ENCODE measurements around the gene TRIM38. TPM values are rescaled to one million over a fixed set of nuclear protein-coding genes. Genes with fewer than 3 reads are reported as not detected.
"Not testable (repeated sequence)": the region's sequence is repeated elsewhere in the genome, so short reads cannot be mapped to it uniquely, and the experiment has no call there.

Gene TRIM38
- total RNA-seq, 2 donors from 2014 or later: 9.7 to 13.4 TPM

GRCh38 chr6:25927756-25928216 lies 34.8 kb upstream of the TRIM38 start:
- TF ChIP-seq CTCF (IDR thresholded peaks at IDR 0.05): no peak
- Histone ChIP-seq H3K27me3 (no peaks in the 10 kb centered on the region), H3K36me3 (no peaks in the 10 kb centered on the region), H3K27ac (no peak overlapping the region), H3K4me3 (no peak overlapping the region), H3K9ac (ENCODE audit: low read depth in 2 of 2, low read length in 2 of 2) (no peak overlapping the region), H3K4me1 (no peaks in the 10 kb centered on the region), H3K9me3 (no peaks in the 10 kb centered on the region)
- no peak for DNase-seq
- intact Hi-C loops (cut with DNase I): no loop called here

- H3K4me3 ChIP-seq: no peak overlapping the region
- no peak overlapping the region for H3K27ac ChIP-seq
- H3K27me3 ChIP-seq: no peaks in the 10 kb centered on the region
- H3K9me3 ChIP-seq: no peaks in the 10 kb centered on the region
- H3K36me3 ChIP-seq: no peaks in the 10 kb centered on the region
- DNase-seq: no peak
- no peaks in the 10 kb centered on the region for H3K4me1 ChIP-seq
- no peak for TF ChIP-seq CTCF (IDR thresholded peaks at IDR 0.05)
- intact Hi-C loops (cut with DNase I): no loop called here
- H3K9ac ChIP-seq (ENCODE audit: low read depth in 2 of 2, low read length in 2 of 2): no peak overlapping the region
Measured at GRCh38 chr6:25928562-25929324, 33.9 kb upstream of the TRIM38 start.

- H3K27ac ChIP-seq; H3K9ac ChIP-seq (ENCODE audit: low read depth in 2 of 2, low read length in 2 of 2); H3K4me1 ChIP-seq; H3K4me3 ChIP-seq; H3K9me3 ChIP-seq; H3K36me3 ChIP-seq; intact Hi-C loops (cut with DNase I); DNase-seq; H3K27me3 ChIP-seq: not testable (repeated sequence)
Measured at GRCh38 chr6:25929785-25930184, 32.8 kb upstream of the TRIM38 start.

- Histone ChIP-seq H3K9ac (ENCODE audit: low read depth in 2 of 2, low read length in 2 of 2) (no peak within 1 kb of the TSS), H3K9me3 (no peaks in the 10 kb centered on the region), H3K4me3 (no peak within 1 kb of the TSS), H3K27me3 (no peaks in the 10 kb centered on the region), H3K4me1 (no peaks in the 10 kb centered on the region), H3K27ac (no peak within 1 kb of the TSS), H3K36me3 (no peaks in the 10 kb centered on the region)
- intact Hi-C loops (cut with DNase I): no loop called here
- no peak for TF ChIP-seq CTCF (IDR thresholded peaks at IDR 0.05)
- no peak for DNase-seq
Measured at GRCh38 chr6:25930532-25931410, 31.8 kb upstream of the TRIM38 start, which contains the start of gene SLC17A2. Gene SLC17A2, minus strand, starts transcription at chr6:25930691. Its CDS starts 4,895 bp downstream, at chr6:25925796.

- Histone ChIP-seq H3K4me1 (no peaks in the 10 kb centered on the region), H3K27ac (no peak overlapping the region), H3K36me3 (no peaks in the 10 kb centered on the region), H3K4me3 (no peak overlapping the region), H3K9ac (ENCODE audit: low read depth in 2 of 2, low read length in 2 of 2) (no peak overlapping the region), H3K9me3 (no peaks in the 10 kb centered on the region), H3K27me3 (no peaks in the 10 kb centered on the region)
- DNase-seq: no peak
- TF ChIP-seq CTCF (IDR thresholded peaks at IDR 0.05): no peak
- intact Hi-C loops (cut with DNase I): no loop called here
Measured at GRCh38 chr6:25931411-25931709, 31.2 kb upstream of the TRIM38 start.

Measured in colonic mucosa (tissue), 4 donors.